ENCODE measurements around the gene AZGP1. TPM values are rescaled to one million over a fixed set of nuclear protein-coding genes. Genes with fewer than 3 reads are reported as not detected.

Gene AZGP1
- total and polyA plus RNA-seq, 2 of the 13 experiments (the other 11 are each of a cell fraction or from before 2014, with no cell fraction given): 93.8 to 229 TPM

GRCh38 chr7:100017300-100017699 is 41.5 kb upstream of the AZGP1 start (continued):
- TF ChIP-seq CAMTA2 (CRISPR knock-in tag; IDR thresholded peaks at IDR 0.05; ENCODE audit: borderline replicate concordance) (no peak), FOSL1 (CRISPR knock-in tag; IDR thresholded peaks at IDR 0.05; ENCODE audit: borderline replicate concordance) (no peak), SAFB2 (CRISPR knock-in tag; IDR thresholded peaks at IDR 0.05; ENCODE audit: borderline replicate concordance, low read depth) (no peak), ZNF770 (CRISPR knock-in tag; IDR thresholded peaks at IDR 0.05) (peak; percentile 70), NR0B2 (CRISPR knock-in tag; IDR thresholded peaks at IDR 0.05) (no peak), FOXK2 (IDR thresholded peaks at IDR 0.05) (peak; percentile 69; the same call in 1 of the 2 replicates), IRF2 (CRISPR knock-in tag; IDR thresholded peaks at IDR 0.05) (peak; percentile 61; the same call in 1 of the 2 replicates), PRPF4 (IDR thresholded peaks at IDR 0.05; ENCODE audit: low read depth, low read length, poor library complexity, severe bottlenecking) (no peak), DMTF1 (CRISPR knock-in tag; IDR thresholded peaks at IDR 0.05) (no peak), HNF4A (CRISPR knock-in tag; IDR thresholded peaks at IDR 0.05) (0 out of 2 replicates have a peak, but pooled peaks have one; percentile 38), ZNF878 (CRISPR knock-in tag; IDR thresholded peaks at IDR 0.05) (no peak), POGK (CRISPR knock-in tag; conservative IDR thresholded peaks at IDR 0.05) (0 out of 2 replicates have a peak, but pooled peaks have one; percentile 25), ZNF576 (CRISPR knock-in tag; IDR thresholded peaks at IDR 0.05) (no peak), ZNF3 (CRISPR knock-in tag; IDR thresholded peaks at IDR 0.05) (no peak), ZBTB7A (CRISPR knock-in tag; IDR thresholded peaks at IDR 0.05) (no peak), THYN1 (CRISPR knock-in tag; IDR thresholded peaks at IDR 0.05; ENCODE audit: borderline replicate concordance, low read depth) (no peak), ZNF121 (CRISPR knock-in tag; IDR thresholded peaks at IDR 0.05) (peak; percentile 46; the same call in 1 of the 2 replicates), TFDP1 (CRISPR knock-in tag; IDR thresholded peaks at IDR 0.05; ENCODE audit: borderline replicate concordance) (no peak)

Data from HepG2 (cell line).